AG09319 (cell line): ENCODE measurements around the gene SETBP1.
A peak's percentile ranks its signal among the peaks of the same experiment; 100 is the strongest.

Experiments used
- DNase-seq: peaks from one replicate; pipeline ENCODE4 v3.0.0-alpha.2; 2010; ENCODE audit warnings: low read depth; ENCODE audit errors: extremely low read depth
- TF ChIP-seq, protein P1 (sequence below): IDR thresholded peaks from 2 replicates; pipeline ENCODE4 v1.5.1; 2011; ENCODE audit warnings: low read depth, mild to moderate bottlenecking, inconsistent platforms, low read length, moderate library complexity

Gene SETBP1

DNA sequence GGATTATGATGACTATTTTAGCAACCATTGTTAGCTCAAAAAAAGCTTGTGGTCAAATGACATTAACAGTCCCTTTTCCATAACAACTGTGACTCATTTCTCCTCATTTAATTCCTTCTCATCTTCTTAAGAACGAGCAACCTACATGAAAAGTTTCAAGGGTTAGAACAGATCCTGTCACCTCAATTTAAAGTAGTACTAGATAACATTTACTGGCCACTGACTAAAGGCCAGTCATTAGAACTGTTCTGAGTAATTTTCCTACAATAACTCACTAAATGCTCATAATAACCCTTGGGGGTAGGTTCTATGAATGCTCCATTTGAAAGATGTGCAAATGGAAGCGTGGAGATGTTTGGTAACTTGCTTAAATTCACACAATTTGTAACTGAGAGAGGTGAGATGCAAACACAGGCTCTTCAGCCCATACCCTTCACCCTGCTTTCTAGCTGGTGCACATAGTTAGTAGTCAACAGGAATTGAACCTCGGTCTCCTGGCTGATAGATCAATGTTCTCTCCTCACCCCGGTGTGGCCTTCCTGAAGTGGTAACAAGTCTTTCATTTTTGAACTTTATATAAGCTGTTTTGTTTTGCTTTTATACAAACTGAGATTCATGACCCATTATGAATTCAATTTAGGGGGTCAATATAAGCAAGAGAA is 212.5 kb downstream of the SETBP1 start:
- no peak for DNase-seq
- TF ChIP-seq, protein P1, sequence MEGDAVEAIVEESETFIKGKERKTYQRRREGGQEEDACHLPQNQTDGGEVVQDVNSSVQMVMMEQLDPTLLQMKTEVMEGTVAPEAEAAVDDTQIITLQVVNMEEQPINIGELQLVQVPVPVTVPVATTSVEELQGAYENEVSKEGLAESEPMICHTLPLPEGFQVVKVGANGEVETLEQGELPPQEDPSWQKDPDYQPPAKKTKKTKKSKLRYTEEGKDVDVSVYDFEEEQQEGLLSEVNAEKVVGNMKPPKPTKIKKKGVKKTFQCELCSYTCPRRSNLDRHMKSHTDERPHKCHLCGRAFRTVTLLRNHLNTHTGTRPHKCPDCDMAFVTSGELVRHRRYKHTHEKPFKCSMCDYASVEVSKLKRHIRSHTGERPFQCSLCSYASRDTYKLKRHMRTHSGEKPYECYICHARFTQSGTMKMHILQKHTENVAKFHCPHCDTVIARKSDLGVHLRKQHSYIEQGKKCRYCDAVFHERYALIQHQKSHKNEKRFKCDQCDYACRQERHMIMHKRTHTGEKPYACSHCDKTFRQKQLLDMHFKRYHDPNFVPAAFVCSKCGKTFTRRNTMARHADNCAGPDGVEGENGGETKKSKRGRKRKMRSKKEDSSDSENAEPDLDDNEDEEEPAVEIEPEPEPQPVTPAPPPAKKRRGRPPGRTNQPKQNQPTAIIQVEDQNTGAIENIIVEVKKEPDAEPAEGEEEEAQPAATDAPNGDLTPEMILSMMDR, result no peak

DNA sequence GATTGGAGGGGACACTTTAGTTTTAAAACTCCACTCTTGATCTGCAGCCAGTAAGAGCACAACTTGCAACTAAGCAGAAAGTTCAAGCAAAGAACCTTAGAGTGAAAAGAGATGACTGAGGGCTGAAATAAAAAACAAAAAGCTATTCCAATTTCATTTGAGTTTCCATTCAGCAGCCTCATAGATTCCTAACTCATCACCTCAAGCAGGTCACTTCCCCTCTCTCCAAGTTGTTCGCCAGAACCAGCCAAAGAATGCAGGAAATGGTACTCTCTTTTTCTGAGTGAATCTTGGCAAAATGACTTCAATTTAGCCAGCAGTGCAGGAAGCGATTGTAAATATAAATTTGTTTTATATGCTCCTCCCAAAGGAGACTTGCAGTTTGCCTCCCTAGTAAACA is 213.3 kb downstream of the SETBP1 start:
- TF ChIP-seq, protein P1, result no peak
- no peak for DNase-seq

GRCh38 chr18:44895176-44895798 is 214.6 kb downstream of the SETBP1 start:
- TF ChIP-seq, protein P1, result peak; percentile 33
- DNase-seq, result peak; percentile 8

- TF ChIP-seq, protein P1, result no peak
- no peak for DNase-seq
Measured at GRCh38 chr18:44896846-44897245, 216.2 kb downstream of the SETBP1 start.

DNA sequence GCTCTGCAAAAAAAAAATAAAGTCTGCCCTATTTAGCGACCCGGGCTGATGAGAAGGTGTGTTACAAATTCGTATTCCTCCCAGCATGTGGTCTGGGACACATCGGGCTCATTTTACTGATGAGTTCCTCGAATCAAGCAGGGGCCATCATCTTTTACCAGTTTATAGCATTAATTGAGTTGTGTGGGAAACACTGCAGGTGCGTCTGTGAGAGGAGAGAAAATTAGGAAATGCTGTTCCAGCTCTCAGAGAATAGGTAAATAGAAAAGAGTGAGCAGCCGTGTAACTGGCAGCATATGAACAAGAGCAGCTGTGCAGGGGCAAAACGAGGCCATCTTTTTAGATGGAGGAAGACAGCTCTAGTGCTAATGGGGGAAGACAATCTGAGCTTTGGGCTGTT is 216.7 kb downstream of the SETBP1 start:
- DNase-seq, result no peak
- TF ChIP-seq, protein P1, result no peak

- TF ChIP-seq, protein P1, result no peak
- DNase-seq, result no peak
Measured at GRCh38 chr18:44897816-44898215, 217.1 kb downstream of the SETBP1 start.

DNA sequence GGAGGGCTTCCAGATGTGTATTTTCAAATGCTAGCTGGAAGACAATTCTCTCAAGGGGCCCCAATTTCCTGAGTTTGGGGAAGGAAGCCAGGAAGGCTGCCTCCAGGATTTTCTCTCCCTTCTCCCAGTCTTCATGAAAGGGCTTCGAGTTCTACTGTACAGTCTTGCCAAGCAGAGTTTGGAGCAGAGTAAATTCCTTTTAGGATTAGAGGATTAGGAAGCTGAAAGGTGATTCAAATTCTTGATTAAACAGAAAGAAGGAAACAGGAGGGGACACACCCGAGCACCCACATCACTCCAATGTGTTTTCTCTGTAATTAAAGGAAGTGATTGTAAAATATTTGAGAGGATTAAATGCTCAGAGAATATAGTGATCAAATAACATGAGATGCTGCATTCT is 217.8 kb downstream of the SETBP1 start:
- TF ChIP-seq, protein P1, result no peak
- DNase-seq, result no peak
